Retina (tissue), 1 donor: ENCODE data around the gene SLC45A1.

Source experiments
- DNase-seq: peaks from one replicate; pipeline ENCODE4 v3.0.0-alpha.2; 2016

SLC45A1 gene

DNA sequence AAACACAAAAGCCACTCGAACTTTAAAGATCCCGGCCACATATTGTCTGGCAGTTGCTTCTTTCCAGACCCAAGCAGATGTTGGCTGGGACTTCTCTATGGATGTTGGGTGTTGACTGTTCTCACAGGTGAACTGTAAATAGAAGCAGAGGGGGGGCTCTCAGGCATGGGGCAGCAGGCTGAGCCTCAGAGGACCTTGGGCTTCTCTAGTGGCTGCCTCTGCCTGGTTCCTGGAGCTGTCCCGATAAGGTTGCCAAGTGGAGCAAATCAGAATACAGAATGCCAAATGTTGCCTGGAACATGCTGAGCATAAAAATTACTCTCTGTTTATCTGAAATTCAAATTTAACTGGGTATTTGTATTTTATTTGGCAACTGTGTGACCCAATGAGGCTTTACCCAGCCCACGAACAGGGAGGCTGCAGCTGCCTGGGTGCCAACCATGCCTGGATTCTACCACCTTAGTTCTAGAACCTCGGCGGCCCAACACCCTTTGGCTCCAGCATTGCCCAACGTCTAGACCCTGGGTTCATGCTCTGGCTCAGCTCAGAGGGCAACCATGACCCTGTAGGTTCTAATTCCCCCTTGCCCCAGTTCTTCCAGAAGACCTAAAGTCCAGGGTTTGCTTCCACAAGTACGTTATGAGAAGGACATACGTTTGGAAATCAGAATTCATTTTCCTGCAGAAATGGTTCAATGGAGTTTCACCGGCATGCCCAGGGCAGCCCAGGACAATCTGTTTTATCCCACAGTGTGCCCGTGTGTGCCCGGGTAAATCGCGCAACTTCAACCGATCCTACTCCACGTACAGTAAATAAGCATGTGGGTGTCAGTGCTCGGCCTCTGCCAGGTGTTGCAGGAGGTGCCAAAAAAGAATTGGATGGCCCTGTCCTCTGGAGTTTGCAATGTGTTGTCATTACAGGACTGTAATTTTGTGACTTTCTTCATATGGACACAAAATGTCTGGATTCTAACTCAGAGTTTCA, 5.4 kb upstream of the SLC45A1 start:
- DNase-seq, result no peak

DNA sequence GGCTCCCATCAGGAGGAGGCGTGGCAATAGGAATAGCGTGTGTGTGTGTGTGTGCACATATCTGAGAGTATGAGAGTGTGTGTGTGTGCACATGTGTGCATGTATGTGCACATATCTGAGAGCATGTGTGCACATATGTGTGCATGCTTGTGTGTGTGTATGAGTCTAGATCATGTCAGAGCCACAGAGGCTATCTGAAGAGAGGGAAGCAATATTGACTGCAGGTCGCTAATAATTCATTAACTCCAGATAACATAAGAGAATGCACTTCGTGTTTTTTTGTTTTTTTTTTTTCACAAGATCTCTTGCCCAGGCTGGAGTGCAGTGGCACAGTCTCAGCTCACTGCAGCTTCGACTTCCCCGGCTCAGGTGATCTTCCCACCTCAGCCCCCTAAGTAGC, 4.7 kb upstream of the SLC45A1 start:
- DNase-seq, result no peak

DNA sequence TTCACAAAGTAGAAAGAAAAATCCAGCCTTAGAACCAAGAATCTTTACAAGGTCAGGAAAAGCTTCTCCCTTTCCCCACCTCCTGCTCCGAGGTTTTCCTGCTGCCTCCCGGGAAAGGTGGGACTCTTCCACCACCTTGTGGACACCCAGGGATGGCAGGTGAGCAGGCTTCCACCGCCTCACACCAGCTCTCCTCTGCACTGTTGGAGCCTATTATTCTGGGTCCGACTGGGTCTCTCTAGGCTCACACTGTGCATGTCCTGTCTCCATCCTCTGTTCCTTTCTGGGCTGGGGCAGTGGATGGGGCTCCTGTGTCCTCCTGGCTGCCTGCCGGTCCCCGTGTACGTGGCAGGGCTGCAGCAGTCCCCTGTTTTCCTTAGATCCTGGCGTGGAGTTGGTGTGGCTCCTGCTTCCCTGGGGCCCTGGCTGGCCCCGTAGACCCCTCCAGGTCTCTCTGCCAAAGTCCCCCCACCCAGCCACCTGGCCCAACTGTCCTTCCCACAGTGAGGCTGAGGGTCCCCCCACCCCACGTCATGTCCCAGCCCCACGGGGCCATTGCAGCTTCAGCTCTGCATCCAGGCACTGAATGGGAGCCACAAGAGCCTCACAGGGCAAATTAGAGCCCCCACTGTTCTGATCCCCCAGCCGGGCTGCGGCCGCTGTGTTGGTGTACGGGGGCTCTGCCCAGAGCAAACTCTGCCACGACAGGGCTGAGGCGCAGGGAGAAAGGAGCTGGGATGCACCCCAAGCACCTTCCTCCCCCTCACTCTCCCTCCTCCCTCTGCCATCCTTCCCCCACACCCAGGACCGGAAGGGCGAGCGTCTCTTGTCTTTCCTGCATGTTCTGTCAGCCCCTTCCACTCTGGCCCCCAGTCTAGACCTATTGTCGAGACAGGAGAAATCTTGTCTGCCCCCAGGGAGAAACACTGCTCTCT, 3.3 kb upstream of the SLC45A1 start:
- DNase-seq, result peak; percentile 86

DNA sequence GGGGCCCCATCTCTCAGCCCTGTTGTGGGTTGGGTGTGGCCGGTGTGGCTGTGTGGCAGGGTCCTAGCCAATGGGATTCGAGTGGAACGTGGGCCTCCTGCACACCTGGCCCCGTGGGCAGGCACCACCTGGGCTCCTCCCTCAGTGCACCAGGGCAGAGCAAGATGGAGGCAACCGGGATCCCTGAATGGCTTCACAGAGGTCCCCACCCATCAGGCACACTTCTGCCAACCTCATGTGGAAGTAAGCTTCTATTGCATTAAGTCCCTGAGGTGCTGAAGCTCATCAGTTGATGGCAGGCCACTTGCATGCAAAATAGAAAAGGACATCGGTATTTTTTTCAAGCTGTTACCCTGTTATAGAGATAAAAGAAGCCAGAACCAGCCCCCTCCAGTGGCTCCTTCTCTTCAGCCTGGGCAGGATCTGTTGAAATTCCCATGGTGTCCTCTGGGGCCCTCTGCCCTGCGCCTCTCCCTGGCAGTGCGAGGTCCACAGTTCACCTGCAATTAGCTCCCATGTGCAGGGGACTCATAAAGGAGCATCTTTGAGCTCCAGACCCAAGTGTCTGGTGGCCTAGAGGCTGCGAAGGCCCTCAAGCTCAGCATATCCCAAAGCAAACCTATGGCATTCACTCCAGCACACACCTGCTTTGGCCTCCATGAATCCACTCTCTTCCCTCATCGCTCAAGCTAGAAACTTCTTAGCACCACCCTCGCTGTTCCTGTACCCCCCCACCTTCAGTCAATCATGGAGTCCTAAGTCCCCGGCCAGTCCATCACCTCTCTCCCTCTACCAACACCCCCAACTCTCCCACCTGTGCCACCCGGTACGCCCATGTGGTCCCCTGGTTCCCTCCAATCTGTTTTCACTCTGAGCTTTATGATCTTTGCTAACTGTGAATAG, 2.1 kb upstream of the SLC45A1 start:
- DNase-seq, result no peak

DNA sequence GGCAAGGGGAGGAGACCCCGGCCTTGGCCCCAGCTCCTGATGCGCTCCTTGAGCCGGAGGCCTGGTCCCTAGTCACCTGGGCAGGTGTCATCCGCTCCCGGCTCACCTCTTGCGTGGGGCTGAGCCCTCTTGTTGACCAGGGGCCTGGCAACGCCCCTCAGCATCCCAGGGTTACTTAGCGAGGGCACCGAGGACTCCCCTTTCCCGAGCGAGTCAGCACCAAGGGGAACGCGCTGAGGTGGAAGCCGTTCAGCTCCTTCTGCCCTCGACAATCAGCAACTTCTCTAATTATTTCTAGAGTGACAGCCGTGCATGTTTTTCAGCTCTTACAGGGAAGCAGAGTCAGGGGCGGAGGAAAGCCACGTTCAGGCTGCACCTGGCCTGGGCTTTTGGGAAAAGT, 522 bp downstream of the SLC45A1 start:
- DNase-seq, result no peak

DNA sequence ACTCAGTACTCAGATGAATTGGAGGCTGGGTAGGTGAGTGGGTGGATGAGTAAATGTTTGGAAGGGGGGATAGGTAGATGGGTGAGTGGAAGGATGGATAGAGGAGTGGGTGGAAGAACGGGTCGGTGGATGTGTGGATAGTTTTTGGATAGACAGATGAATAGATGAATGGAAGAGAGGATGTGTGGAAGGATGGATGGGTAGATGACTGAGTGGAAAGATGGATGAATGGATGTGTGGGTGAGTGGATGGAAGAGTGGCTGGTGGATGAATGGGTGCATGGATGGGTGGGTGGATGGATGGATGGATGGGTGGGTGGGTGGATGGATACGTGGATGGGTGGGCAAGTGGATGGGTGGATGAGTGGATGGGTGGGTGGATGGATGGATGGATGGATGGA, 3.7 kb downstream of the SLC45A1 start:
- no peak for DNase-seq

DNA sequence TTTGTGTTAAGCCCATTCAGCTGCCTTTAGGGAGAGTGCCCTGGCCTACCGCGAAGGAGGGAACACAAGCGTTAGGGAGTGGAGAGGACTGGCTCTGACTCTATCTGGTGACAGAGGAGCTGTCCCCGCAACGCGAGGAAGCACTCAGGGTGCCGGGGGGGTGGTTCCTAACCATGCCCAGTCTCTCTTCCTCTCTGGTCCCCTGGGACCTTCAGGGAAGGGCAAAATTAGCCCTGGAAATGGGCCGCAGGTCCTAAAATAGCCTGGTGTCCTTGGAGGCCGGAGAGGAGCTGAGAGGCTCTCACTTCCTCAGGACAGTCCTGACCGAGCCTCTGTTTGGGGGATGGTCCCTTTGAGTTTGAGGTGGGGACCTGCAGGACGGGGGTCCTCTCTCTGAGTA, 5.8 kb downstream of the SLC45A1 start:
- DNase-seq, result no peak

DNA sequence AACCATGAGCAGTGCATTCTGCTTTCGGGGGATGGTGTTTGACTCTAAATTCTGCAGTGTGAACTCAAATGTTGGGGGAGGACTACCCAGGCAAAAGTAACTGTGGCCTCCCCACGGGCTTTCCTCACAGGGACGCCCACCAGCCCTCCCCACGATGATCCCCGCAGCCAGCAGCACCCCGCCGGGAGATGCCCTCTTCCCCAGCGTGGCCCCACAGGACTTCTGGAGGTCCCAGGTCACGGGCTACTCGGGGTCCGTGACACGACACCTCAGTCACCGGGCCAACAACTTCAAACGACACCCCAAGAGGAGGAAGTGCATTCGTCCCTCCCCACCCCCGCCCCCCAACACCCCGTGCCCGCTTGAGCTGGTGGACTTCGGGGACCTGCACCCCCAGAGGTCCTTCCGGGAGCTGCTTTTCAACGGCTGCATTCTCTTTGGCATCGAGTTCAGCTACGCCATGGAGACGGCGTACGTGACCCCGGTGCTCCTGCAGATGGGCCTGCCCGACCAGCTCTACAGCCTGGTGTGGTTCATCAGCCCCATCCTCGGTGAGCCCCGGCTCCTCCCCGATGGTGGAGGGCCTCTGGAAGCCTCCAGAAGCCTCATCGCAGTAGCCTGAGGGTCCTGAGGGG, 6.4 kb downstream of the SLC45A1 start:
- DNase-seq, result no peak

DNA sequence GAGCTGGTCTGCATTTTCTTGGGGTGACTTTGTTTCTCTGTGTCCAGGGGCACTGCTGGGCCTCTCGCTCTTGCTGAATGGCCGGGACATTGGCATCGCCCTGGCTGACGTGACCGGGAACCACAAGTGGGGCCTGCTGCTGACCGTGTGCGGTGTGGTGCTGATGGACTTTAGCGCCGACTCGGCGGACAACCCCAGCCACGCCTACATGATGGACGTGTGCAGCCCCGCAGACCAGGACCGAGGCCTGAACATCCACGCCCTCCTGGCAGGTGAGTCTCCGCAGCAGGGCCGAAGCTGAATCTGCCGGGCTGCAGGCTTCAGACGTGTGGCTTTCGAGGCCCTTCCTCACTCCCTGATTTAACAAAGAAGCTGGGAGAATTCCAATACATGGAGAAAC, 7.9 kb downstream of the SLC45A1 start:
- no peak for DNase-seq

DNA sequence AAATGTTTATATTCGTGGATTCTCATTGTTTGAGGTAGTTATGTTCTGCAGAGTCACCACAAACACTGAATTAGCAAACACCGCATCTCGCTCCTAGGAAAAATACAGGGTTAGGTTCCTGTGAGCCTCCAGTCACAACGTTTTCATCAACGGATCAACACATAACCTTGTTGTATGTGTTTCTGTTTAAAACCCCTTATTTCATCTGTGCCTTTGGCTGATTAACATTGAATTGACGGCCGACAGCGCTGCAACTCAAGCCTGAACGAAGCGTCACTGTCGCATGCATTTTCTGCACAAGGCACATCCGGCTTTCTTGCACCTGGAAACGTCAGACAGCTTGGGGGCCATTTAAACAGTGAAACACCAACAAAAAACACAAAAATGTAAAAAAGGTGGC, 8.4 kb downstream of the SLC45A1 start:
- DNase-seq, result no peak

DNA sequence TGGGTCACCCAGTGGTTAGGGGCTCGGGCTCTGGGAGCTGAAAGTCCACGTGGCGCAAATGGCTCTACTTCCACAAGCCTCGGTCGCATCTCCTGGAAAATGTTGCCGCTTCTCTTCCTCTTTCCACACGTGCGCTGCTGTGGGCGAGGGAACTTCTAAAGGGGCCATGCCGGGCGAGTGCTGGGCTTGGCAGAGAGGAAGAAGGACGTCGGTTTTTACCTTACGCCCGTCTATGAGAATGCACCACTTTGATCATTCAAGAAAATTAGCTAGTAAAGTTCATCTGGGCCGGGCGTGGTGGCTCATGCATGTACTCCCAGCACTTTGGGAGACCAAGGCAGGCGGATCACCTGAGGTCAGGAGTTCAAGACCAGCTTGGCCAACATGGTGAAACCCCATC, 10.4 kb downstream of the SLC45A1 start:
- DNase-seq, result no peak

DNA sequence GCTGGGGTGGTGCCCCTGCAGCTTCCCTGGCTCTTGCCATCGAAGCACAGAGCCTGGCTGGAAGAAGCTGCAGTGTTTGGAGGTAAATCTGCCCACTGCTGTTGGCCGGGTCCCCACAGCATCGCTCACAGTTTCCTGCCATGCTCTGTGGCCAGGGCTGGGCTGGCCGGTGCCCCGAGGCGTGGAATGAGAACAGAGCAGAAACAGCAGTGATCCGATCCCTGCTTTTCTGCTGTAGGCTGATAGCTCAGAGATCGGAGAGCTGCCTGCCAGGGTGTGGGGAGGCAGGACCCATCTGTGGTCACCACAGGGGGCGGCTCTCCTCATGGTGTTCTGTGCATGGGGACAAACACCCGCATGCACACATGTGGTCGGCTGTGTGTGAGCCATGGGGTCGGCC, 11.5 kb downstream of the SLC45A1 start:
- DNase-seq, result no peak

DNA sequence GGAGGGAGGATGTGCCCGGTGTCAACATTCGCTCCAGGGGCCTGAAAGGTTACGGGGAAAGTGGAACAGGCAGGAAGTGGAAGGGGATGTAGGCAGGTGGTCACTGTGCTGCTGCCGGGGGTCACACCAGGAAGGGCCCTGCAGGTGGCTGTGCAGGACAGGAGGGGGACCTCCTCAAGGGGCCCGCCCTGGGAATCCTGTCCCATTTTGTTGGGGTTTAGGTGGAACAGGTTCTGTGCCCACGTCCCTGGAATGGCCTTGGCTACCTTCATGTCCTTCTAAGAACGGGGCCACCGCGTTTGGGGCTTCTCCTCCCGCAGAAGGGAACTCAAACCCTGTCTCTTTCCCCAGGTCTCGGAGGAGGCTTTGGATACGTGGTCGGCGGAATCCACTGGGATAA, 11.9 kb downstream of the SLC45A1 start:
- no peak for DNase-seq

DNA sequence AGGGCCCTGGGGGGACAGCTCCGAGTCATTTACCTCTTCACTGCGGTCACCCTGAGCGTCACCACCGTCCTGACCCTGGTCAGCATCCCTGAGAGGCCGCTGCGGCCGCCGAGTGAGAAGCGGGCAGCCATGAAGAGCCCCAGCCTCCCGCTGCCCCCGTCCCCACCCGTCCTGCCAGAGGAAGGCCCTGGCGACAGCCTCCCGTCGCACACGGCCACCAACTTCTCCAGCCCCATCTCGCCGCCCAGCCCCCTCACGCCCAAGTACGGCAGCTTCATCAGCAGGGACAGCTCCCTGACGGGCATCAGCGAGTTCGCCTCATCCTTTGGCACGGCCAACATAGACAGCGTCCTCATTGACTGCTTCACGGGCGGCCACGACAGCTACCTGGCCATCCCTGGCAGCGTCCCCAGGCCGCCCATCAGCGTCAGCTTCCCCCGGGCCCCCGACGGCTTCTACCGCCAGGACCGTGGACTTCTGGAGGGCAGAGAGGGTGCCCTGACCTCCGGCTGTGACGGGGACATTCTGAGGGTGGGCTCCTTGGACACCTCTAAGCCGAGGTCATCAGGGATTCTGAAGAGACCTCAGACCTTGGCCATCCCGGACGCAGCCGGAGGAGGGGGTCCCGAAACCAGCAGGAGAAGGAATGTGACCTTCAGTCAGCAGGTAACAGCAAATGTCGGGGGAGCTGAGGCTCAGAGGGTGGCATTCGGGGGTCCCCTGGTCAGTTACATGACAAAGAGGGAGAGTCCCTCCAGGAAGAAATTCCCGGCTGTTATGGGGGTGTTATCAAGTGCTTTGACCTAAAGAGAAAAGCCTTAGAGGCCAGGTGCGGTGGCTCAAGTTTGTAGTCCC, 12.6 kb downstream of the SLC45A1 start:
- no peak for DNase-seq

DNA sequence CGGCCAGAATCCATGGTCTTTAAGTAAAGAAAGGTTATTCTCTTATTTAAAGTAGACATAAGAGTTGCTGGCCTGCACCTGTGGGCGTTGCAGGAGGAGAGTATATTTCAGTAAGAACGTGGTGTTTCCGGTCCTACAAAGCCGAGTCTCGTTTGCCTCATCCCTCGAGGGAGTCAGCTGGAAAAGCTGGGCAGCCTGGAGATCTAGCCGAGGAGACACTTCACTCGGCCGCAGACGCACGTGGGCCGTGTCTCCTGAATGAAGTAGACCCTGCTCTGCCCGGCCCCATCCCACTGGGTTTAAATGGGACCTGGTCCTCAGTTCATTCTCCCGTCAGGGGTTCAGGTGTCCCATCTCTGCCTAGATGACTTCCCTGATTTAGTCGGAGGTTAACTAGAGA, 14.9 kb downstream of the SLC45A1 start:
- no peak for DNase-seq

DNA sequence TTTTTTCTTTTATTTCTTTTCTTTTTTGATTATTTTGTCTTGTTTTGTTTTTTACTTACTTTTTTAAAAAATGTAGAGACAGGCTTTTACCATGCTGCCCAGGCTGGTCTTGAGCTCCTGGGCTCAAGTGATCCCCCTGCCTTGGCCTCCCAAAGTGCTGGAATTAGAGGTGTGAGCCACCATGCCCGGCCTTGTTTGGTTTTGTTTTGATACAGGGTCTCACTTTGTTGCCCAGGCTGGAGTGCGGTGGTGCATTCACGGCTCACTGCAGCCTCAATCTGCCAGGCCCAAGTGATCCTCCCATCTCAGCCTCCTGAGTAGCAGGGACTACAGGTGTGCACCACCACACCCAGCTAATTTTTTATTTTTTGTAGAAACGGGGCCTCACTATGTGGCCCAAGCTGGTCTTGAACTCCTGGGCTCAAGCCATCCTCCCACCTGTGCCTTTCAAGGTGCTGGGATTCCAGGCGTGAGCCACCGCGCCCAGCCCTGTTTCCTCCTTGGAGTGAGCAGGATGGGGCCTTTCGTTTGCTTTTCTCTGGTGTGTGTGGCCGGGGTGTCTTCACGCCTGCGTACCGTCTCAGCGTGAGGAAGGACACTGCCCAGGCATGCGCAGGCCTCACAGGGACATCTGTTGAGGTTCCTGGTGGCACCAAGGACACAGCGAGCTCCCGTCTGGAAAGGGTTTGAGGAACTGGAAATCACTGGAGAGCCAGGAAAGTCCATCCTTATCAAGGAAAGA, 15.5 kb downstream of the SLC45A1 start:
- no peak for DNase-seq

DNA sequence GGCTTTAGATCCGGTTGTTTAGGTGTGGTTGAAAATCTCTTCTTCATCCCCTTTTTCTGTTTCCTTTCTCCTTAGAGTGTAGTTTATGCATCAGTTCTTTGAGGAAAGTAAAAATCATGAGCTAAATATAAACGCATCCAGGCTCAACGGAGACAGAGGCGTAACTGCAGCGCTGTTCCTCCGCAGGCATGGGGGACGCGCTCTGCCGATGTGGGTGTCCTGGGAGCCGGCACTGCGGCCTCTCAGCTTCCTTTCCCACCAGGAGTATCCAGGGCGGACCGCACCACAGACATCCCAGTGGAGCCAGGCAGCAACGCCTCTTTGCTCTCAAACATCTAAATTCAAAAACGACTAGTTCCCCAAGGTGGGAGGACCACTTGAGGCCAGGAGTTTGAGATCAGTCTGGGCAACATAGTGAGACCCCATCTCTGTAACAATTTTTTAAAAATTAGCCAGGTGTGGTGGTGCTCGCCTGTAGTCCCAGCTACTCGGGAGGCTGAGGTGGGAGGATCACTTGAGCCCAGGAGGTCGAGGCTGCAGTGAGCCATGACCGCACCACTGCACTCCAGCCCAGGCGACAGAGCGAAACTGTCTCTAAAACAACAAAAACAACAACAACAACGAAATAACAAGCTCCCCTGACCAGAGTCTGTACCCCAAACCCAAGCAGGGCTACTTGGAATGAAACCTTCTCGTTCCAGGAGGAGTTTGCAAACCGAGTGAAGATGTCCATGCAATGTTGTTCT, 16.4 kb downstream of the SLC45A1 start:
- no peak for DNase-seq

DNA sequence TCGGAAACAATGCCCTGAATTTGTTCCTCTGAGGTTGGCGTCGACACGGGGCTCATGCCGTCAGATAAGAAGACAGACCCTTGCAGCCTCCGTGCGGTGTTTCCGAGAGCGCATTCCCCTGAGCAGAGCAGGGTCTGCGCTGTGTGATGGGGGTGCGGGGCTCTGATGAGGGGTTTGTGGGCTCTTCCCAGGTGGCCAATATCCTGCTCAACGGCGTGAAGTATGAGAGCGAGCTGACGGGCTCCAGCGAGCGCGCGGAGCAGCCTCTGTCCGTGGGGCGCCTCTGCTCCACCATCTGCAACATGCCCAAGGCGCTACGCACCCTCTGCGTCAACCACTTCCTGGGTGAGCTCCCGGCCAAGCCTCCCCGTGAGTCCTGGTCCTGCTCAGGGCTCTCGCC, 17.3 kb downstream of the SLC45A1 start:
- no peak for DNase-seq

DNA sequence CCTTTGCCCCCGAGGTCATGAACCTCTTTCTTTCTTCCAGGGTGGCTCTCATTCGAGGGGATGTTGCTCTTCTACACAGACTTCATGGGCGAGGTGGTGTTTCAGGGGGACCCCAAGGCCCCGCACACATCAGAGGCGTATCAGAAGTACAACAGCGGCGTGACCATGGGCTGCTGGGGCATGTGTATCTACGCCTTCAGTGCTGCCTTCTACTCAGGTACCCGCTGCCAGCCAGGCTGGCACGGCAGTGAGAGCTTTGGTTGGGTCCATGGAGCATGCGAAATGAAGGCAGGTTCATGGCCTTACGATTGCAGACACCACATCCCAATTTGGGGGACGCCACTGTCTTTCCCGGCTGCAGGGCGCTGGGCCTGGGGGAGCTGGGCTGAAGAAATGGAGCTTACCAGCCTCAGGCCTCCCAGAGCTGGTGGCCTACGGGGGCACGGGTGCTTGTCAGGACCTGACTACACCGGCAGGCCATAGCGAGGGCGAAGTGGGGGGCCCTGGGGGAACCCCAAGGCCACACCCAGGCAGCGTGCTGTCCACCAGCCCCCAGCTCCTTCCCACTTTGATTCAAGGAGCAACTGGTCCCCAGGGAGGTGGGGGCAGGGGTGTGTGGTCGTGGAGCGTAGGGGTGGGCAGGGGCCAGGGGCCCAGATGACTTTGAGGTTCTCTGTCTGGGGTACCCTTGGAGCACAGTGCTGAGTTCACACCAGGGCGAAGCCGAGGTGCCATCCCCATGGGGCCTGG, 20.0 kb downstream of the SLC45A1 start:
- no peak for DNase-seq
